ENCODE measurements around the gene MAML3. TPM values are rescaled to one million over a fixed set of nuclear protein-coding genes. Genes with fewer than 3 reads are reported as not detected.

MAML3 gene
- total and polyA plus RNA-seq, 2 of the 13 experiments (the other 11 are each of a cell fraction or from before 2014, with no cell fraction given), result 0.05 to 0.13 TPM

DNA sequence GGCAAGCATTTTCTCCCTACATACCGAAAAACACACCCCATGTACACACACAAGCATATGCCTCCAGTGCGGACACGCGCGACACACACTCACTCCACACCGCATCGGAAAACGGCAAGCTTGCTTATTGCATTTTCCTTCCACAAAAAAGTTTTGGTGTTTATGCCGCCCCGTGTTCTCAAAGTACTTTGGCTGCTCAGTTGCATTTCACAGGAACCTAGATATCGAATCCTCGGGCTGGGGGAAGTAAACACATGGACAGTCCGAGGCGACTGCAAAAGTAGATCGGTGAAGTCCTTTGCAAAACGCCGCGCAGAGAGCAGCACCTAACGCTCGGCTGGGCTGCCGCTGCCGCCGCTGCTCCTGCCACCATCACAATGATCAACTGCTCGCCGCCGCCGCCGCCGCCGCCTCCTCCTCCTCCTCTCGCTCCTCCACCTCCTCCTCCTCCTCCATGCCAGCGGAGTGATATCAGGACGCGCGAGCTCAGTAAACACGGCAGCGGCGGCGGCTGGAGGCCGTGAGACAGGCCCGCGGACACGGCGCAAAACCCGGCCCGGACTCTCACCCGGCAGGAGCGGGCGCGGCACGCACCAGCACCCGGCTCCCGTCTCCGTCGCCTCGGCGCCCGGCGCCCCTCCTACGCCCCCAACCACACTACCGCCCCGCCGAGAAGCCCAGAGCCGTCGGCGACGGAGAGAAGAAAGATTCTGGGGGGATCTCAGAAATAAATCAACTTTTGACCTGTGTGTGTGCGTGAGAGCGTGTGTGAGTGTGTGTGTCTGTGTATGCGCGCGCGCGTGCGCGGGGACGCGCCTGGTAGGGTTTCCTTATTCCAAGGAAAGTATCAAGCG is at the start of gene MAML3 (continued):
- TF ChIP-seq, protein P1, sequence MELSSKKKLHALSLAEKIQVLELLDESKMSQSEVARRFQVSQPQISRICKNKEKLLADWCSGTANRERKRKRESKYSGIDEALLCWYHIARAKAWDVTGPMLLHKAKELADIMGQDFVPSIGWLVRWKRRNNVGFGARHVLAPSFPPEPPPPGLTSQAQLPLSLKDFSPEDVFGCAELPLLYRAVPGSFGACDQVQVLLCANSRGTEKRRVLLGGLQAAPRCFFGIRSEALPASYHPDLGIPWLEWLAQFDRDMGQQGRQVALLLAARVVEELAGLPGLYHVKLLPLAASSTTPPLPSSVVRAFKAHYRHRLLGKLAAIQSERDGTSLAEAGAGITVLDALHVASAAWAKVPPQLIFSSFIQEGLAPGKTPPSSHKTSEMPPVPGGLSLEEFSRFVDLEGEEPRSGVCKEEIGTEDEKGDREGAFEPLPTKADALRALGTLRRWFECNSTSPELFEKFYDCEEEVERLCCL (CRISPR knock-in tag; IDR thresholded peaks at IDR 0.05; ENCODE audit: borderline replicate concordance), result no peak
- TF ChIP-seq, protein P2, sequence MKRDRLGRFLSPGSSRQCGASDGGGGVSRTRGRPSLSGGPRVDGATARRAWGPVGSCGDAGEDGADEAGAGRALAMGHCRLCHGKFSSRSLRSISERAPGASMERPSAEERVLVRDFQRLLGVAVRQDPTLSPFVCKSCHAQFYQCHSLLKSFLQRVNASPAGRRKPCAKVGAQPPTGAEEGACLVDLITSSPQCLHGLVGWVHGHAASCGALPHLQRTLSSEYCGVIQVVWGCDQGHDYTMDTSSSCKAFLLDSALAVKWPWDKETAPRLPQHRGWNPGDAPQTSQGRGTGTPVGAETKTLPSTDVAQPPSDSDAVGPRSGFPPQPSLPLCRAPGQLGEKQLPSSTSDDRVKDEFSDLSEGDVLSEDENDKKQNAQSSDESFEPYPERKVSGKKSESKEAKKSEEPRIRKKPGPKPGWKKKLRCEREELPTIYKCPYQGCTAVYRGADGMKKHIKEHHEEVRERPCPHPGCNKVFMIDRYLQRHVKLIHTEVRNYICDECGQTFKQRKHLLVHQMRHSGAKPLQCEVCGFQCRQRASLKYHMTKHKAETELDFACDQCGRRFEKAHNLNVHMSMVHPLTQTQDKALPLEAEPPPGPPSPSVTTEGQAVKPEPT (CRISPR knock-in tag; IDR thresholded peaks at IDR 0.05; ENCODE audit: low read depth), result no peak
- TF ChIP-seq BCL6 (CRISPR knock-in tag; IDR thresholded peaks at IDR 0.05) (peak; percentile 75), SIX1 (CRISPR knock-in tag; IDR thresholded peaks at IDR 0.05; ENCODE audit: borderline replicate concordance) (no peak), ZBTB1 (CRISPR knock-in tag; IDR thresholded peaks at IDR 0.05; ENCODE audit: borderline replicate concordance) (no peak), HNRNPL (IDR thresholded peaks at IDR 0.05; ENCODE audit: low read depth, low read length) (no peak), ZC3H13 (CRISPR knock-in tag; IDR thresholded peaks at IDR 0.05) (no peak), ZNF788 (CRISPR knock-in tag; IDR thresholded peaks at IDR 0.05; ENCODE audit: borderline replicate concordance) (peak; percentile 62; the same call in 1 of the 2 replicates), ISL2 (CRISPR knock-in tag; IDR thresholded peaks at IDR 0.05) (peak; percentile 42; the same call in 1 of the 2 replicates), ZNF331 (CRISPR knock-in tag; IDR thresholded peaks at IDR 0.05) (peak; percentile 56; the same call in 1 of the 2 replicates), ZNF644 (CRISPR knock-in tag; IDR thresholded peaks at IDR 0.05; ENCODE audit: low read depth) (no peak), ZNF274 (CRISPR knock-in tag; IDR thresholded peaks at IDR 0.05) (peak; percentile 80; the same call in 1 of the 2 replicates), TSC22D2 (CRISPR knock-in tag; IDR thresholded peaks at IDR 0.05; ENCODE audit: borderline replicate concordance) (no peak), SP4 (CRISPR knock-in tag; IDR thresholded peaks at IDR 0.05) (peak; percentile 60; the same call in 1 of the 2 replicates), THYN1 (CRISPR knock-in tag; IDR thresholded peaks at IDR 0.05; ENCODE audit: borderline replicate concordance, low read depth) (no peak), CCDC6 (CRISPR knock-in tag; IDR thresholded peaks at IDR 0.05) (0 out of 2 replicates have a peak, but pooled peaks have one; percentile 71), ZNF720 (CRISPR knock-in tag; IDR thresholded peaks at IDR 0.05) (no peak), SMAD3 (CRISPR knock-in tag; IDR thresholded peaks at IDR 0.05) (no peak)
- TF ChIP-seq, protein P3, sequence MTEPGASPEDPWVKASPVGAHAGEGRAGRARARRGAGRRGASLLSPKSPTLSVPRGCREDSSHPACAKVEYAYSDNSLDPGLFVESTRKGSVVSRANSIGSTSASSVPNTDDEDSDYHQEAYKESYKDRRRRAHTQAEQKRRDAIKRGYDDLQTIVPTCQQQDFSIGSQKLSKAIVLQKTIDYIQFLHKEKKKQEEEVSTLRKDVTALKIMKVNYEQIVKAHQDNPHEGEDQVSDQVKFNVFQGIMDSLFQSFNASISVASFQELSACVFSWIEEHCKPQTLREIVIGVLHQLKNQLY (CRISPR knock-in tag; IDR thresholded peaks at IDR 0.05), result 0 out of 2 replicates have a peak, but pooled peaks have one; percentile 29
- TF ChIP-seq, protein P4, sequence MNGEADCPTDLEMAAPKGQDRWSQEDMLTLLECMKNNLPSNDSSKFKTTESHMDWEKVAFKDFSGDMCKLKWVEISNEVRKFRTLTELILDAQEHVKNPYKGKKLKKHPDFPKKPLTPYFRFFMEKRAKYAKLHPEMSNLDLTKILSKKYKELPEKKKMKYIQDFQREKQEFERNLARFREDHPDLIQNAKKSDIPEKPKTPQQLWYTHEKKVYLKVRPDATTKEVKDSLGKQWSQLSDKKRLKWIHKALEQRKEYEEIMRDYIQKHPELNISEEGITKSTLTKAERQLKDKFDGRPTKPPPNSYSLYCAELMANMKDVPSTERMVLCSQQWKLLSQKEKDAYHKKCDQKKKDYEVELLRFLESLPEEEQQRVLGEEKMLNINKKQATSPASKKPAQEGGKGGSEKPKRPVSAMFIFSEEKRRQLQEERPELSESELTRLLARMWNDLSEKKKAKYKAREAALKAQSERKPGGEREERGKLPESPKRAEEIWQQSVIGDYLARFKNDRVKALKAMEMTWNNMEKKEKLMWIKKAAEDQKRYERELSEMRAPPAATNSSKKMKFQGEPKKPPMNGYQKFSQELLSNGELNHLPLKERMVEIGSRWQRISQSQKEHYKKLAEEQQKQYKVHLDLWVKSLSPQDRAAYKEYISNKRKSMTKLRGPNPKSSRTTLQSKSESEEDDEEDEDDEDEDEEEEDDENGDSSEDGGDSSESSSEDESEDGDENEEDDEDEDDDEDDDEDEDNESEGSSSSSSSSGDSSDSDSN (CRISPR knock-in tag; IDR thresholded peaks at IDR 0.05), result peak; percentile 67
- TF ChIP-seq, protein P5, sequence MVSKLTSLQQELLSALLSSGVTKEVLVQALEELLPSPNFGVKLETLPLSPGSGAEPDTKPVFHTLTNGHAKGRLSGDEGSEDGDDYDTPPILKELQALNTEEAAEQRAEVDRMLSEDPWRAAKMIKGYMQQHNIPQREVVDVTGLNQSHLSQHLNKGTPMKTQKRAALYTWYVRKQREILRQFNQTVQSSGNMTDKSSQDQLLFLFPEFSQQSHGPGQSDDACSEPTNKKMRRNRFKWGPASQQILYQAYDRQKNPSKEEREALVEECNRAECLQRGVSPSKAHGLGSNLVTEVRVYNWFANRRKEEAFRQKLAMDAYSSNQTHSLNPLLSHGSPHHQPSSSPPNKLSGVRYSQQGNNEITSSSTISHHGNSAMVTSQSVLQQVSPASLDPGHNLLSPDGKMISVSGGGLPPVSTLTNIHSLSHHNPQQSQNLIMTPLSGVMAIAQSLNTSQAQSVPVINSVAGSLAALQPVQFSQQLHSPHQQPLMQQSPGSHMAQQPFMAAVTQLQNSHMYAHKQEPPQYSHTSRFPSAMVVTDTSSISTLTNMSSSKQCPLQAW (CRISPR knock-in tag; IDR thresholded peaks at IDR 0.05), result 0 out of 2 replicates have a peak, but pooled peaks have one; percentile 27

Measured in HepG2 (cell line).